Activated naive CD4-positive, alpha-beta T cell treated with Interleukin-2 at 50 U/mL for 16 hours (primary cell): Measurements from ENCODE around the gene TAF12.
"Not testable (repeated sequence)": the region's sequence is repeated elsewhere in the genome, so short reads cannot be mapped to it uniquely, and the experiment has no call there.

Source experiments
- DNase-seq: peaks from one replicate; pipeline ENCODE4 v3.0.0-alpha.2; 2020

The TAF12 gene

GRCh38 chr1:28642056-28642846 is 616 bp downstream of the TAF12 start:
- DNase-seq, result no peak

- peak; percentile 18 for DNase-seq
These were observed 2.1 kb downstream of the TAF12 start for GRCh38 chr1:28640766-28641165.

GRCh38 chr1:28632560-28632959 is 10.3 kb downstream of the TAF12 start:
- no peak for DNase-seq

GRCh38 chr1:28631713-28632112 is 11.2 kb downstream of the TAF12 start:
- no peak for DNase-seq

GRCh38 chr1:28613175-28613574 is 29.7 kb downstream of the TAF12 start:
- no peak for DNase-seq

- no peak for DNase-seq
These were observed 36.1 kb downstream of the TAF12 start for GRCh38 chr1:28606771-28607170.

- DNase-seq, result no peak
These were observed 37.9 kb downstream of the TAF12 start for GRCh38 chr1:28604962-28605361.

- no peak for DNase-seq
These were observed 38.5 kb downstream of the TAF12 start for GRCh38 chr1:28604411-28604810.

- peak; percentile 24 for DNase-seq
These were observed 40.1 kb downstream of the TAF12 start for GRCh38 chr1:28602536-28603439.

GRCh38 chr1:28601696-28602095 is 41.2 kb downstream of the TAF12 start:
- DNase-seq, result no peak

GRCh38 chr1:28596276-28596675 is 46.6 kb downstream of the TAF12 start:
- not testable (repeated sequence) for DNase-seq

GRCh38 chr1:28595412-28596191 is 47.3 kb downstream of the TAF12 start:
- DNase-seq, result no peak

- not testable (repeated sequence) for DNase-seq
These were observed 48.0 kb downstream of the TAF12 start for GRCh38 chr1:28594686-28595411.

- not testable (repeated sequence) for DNase-seq
These were observed 48.9 kb downstream of the TAF12 start for GRCh38 chr1:28593988-28594356.

GRCh38 chr1:28592321-28593071 is 50.4 kb downstream of the TAF12 start:
- DNase-seq, result no peak

GRCh38 chr1:28591708-28592320 is 51.1 kb downstream of the TAF12 start, which contains the start of gene RAB42:
RAB42 (plus strand) TSS chr1:28592265; CDS start chr1:28592512, 247 bp downstream.
- DNase-seq, result no peak

GRCh38 chr1:28586585-28587391 is 56.1 kb downstream of the TAF12 start:
- not testable (repeated sequence) for DNase-seq

GRCh38 chr1:28582248-28582615 is 60.6 kb downstream of the TAF12 start:
- no peak for DNase-seq

GRCh38 chr1:28581531-28582247 is 61.2 kb downstream of the TAF12 start:
- DNase-seq, result peak; percentile 93
